MM.1S (cell line): Measurements from ENCODE around the gene SMIM29.

Experiments used
- CTCF ChIP-seq: fragments of 300-600 bp; sonication (generic); IDR thresholded peaks from 2 replicates; pipeline ENCODE4 v1.5.1; 2016; ENCODE audit warnings: antibody characterized with exemption, low read length, mixed read lengths
- EZH2phosphoT487 ChIP-seq: fragments of 300-600 bp; sonication (generic); IDR thresholded peaks from 2 replicates; pipeline ENCODE4 v1.6.1; 2018; ENCODE audit warnings: antibody characterized with exemption, low read length

- TF ChIP-seq CTCF (no peak), EZH2phosphoT487 (no peak)
Observed at GRCh38 chr6:34226731-34227586, 21.8 kb downstream of the SMIM29 start.
